HCT116 (cell line): ENCODE data around the gene CCDC92. TPM values are rescaled to one million over a fixed set of nuclear protein-coding genes. Genes with fewer than 3 reads are reported as not detected.

Experiments
- ATAC-seq: fragments of 200-7000 bp; cut with Tn5 transposase; 2 replicates; pipeline ENCODE4 v1.9.1; 2020; ENCODE audit warnings: mild to moderate bottlenecking, moderate library complexity
- BruUV-seq: library from RNA; stranded (reverse); fragments of 400-500 nt; replicated peaks from 2 replicates; lab custom pipeline; 2021; lab: Mats Ljungman, UMichigan
- CTCF ChIA-PET: fragments of 300-600 bp; sonication (Branson Sonifier 250); formaldehyde crosslinking; loops from one replicate; lab custom pipeline; 2021; ENCODE audit warnings: antibody characterized with exemption; lab: Charles Lee
- POLR2A ChIA-PET: fragments of 300-600, 350-600 bp; sonication (Branson Sonifier 250); formaldehyde crosslinking; loops from one replicate; lab custom pipeline; 2021; ENCODE audit warnings: antibody characterized with exemption; lab: Charles Lee
- RAD21 ChIA-PET, 2 experiments: fragments of 300-600 bp; sonication (Branson Sonifier 250); formaldehyde crosslinking; loops; one replicate each; lab custom pipeline; 2023; ENCODE audit warnings: low total read pairs in 2 of 2; ENCODE audit not compliant: uncharacterized antibody in 2 of 2, unreplicated experiment in 2 of 2, low non-redundant PET in 1 of 2; lab: Charles Lee
- DNase-seq: peaks from one replicate; pipeline ENCODE4 v3.0.0-alpha.2; 2010; ENCODE audit warnings: low read depth, low spot score
- H2AFZ ChIP-seq: fragments of 200-600 bp; shearing (Covaris generic), sonication (generic); 2 replicates; pipeline ENCODE4 v1.6.1; 2017; ENCODE audit warnings: low read depth, mixed run types, mixed read lengths, antibody characterized with exemption, low read length; ENCODE audit not compliant: poor library complexity, severe bottlenecking
- H3K27ac ChIP-seq: 2 replicates; pipeline ENCODE4 v1.5.1; 2012; ENCODE audit warnings: low read depth, low read length
- H3K27me3 ChIP-seq: fragments of 200-600 bp; sonication (generic); 2 replicates; pipeline ENCODE4 v1.6.1; 2016; ENCODE audit warnings: mixed run types, low read length, mixed read lengths; ENCODE audit not compliant: insufficient read depth
- H3K36me3 ChIP-seq, 2 experiments: fragments of 200-500 bp in 1 of 2; fragments of 200-600 bp in 1 of 2; sonication (Bioruptor generic) in 1 of 2; sonication (generic) in 1 of 2; 2 replicates each; pipeline versions ENCODE4 v1.5.1 to v1.6.1; 2014 to 2016; ENCODE audit warnings: low read length in 2 of 2, inconsistent platforms in 1 of 2, mixed read lengths in 1 of 2, mixed run types in 1 of 2; ENCODE audit not compliant: insufficient read depth in 2 of 2, control insufficient read depth in 1 of 2
- H3K4me1 ChIP-seq, 2 experiments: fragments of 200-600 bp in 1 of 2; sonication (generic) in 1 of 2; 2 replicates each; pipeline versions ENCODE4 v1.5.1 to v1.6.1; 2012 to 2017; ENCODE audit warnings: low read length in 2 of 2, inconsistent platforms in 1 of 2, mild to moderate bottlenecking in 1 of 2, mixed read lengths in 1 of 2, mixed run types in 1 of 2, moderate library complexity in 1 of 2; ENCODE audit not compliant: insufficient read depth in 2 of 2, control insufficient read depth in 1 of 2
- H3K4me2 ChIP-seq: fragments of 200-600 bp; sonication (generic); 2 replicates; pipeline ENCODE4 v1.6.1; 2017; ENCODE audit warnings: mixed run types, low read length, mixed read lengths
- H3K4me3 ChIP-seq, 2 experiments: fragments of 200-600 bp in 1 of 2; sonication (generic) in 1 of 2; replicated peaks in 1 of 2; 2 replicates each; pipeline ENCODE4 v1.5.1; 2011 to 2016; ENCODE audit warnings: low read length in 2 of 2, control low read depth in 1 of 2, low read depth in 1 of 2, mild to moderate bottlenecking in 1 of 2, mixed read lengths in 1 of 2, mixed run types in 1 of 2
- H3K79me2 ChIP-seq: fragments of 200-600 bp; sonication (generic); 2 replicates; pipeline ENCODE4 v1.6.1; 2017; ENCODE audit warnings: mild to moderate bottlenecking, mixed run types, low read length, moderate library complexity, mixed read lengths; ENCODE audit not compliant: insufficient read depth
- H3K9ac ChIP-seq: fragments of 200-600 bp; sonication (generic); 2 replicates; pipeline ENCODE4 v1.6.1; 2016; ENCODE audit warnings: low read length, mixed read lengths
- H3K9me2 ChIP-seq: fragments of 200-600 bp; sonication (generic), shearing (Covaris generic); 2 replicates; pipeline ENCODE4 v1.6.1; 2017; ENCODE audit warnings: mixed run types, mild to moderate bottlenecking, moderate library complexity; ENCODE audit not compliant: insufficient read depth
- H3K9me3 ChIP-seq, 2 experiments: fragments of 200-500 bp in 1 of 2; fragments of 200-600 bp in 1 of 2; sonication (Bioruptor generic) in 1 of 2; sonication (generic) in 1 of 2; 2 replicates each; pipeline ENCODE4 v1.6.1; 2014 to 2017; ENCODE audit warnings: low read length in 2 of 2, mixed read lengths in 2 of 2, inconsistent platforms in 1 of 2, low read depth in 1 of 2, mild to moderate bottlenecking in 1 of 2, mixed run types in 1 of 2, moderate library complexity in 1 of 2; ENCODE audit not compliant: control insufficient read depth in 1 of 2, insufficient read depth in 1 of 2
- H4K20me1 ChIP-seq: fragments of 200-600 bp; sonication (generic), shearing (Covaris generic); 2 replicates; pipeline ENCODE4 v1.6.1; 2017; ENCODE audit warnings: mixed run types, mild to moderate bottlenecking, moderate library complexity; ENCODE audit not compliant: insufficient read depth
- ATF3 ChIP-seq: IDR thresholded peaks from 2 replicates; pipeline ENCODE4 v1.6.1; 2012
- CEBPB ChIP-seq: IDR thresholded peaks from 2 replicates; pipeline ENCODE4 v1.6.1; 2012; ENCODE audit warnings: low read depth
- EGR1 ChIP-seq: IDR thresholded peaks from 2 replicates; pipeline ENCODE4 v1.6.1; 2012; ENCODE audit warnings: low read depth
- ELF1 ChIP-seq: IDR thresholded peaks from 2 replicates; pipeline ENCODE4 v1.6.1; 2012; ENCODE audit warnings: low read depth, borderline replicate concordance
- EZH2phosphoT487 ChIP-seq: fragments of 200-600 bp; IDR thresholded peaks from 2 replicates; pipeline ENCODE4 v1.6.1; 2018; ENCODE audit warnings: antibody characterized with exemption, borderline replicate concordance
- FOSL1 ChIP-seq: IDR thresholded peaks from 2 replicates; pipeline ENCODE4 v1.6.1; 2012; ENCODE audit warnings: low read depth
- JUND ChIP-seq: IDR thresholded peaks from 2 replicates; pipeline ENCODE4 v1.6.1; 2012
- POLR2A ChIP-seq: IDR thresholded peaks from 2 replicates; pipeline ENCODE4 v1.7.0; 2011; ENCODE audit warnings: borderline replicate concordance; ENCODE audit not compliant: insufficient read depth, insufficient read length; ENCODE audit errors: extremely low read depth
- POLR2AphosphoS5 ChIP-seq: IDR thresholded peaks from 2 replicates; pipeline ENCODE4 v1.6.1; 2011; ENCODE audit warnings: mild to moderate bottlenecking, low read depth, low read length, moderate library complexity
- RAD21 ChIP-seq: IDR thresholded peaks from 2 replicates; pipeline ENCODE4 v1.6.1; 2012; ENCODE audit warnings: low read depth, mild to moderate bottlenecking
- SIN3A ChIP-seq: IDR thresholded peaks from 2 replicates; pipeline ENCODE4 v1.6.1; 2012; ENCODE audit warnings: low read depth
- SP1 ChIP-seq: IDR thresholded peaks from 2 replicates; pipeline ENCODE4 v1.6.1; 2012; ENCODE audit warnings: low read depth
- TCF7L2 ChIP-seq: IDR thresholded peaks from 2 replicates; pipeline ENCODE4 v1.7.0; 2011; ENCODE audit warnings: borderline replicate concordance, inconsistent platforms; ENCODE audit not compliant: insufficient read depth, insufficient read length; ENCODE audit errors: extremely low read depth
- YY1 ChIP-seq: IDR thresholded peaks from 2 replicates; pipeline ENCODE4 v1.6.1; 2011; ENCODE audit warnings: low read length, low read depth, moderate library complexity, mild to moderate bottlenecking; ENCODE audit not compliant: insufficient replicate concordance; ENCODE audit errors: extremely low read depth
- ZFX ChIP-seq: fragments of 450-650 bp; IDR thresholded peaks from 2 replicates; pipeline ENCODE4 v1.6.1; 2017
- ZNF274 ChIP-seq: fragments of 200-500 bp; sonication (Bioruptor generic); IDR thresholded peaks from 2 replicates; pipeline ENCODE4 v1.6.1; 2014; ENCODE audit warnings: mild to moderate bottlenecking, low read depth, low read length, inconsistent platforms
- intact Hi-C: fragments of 100-400 bp; cut with micrococcal nuclease; formaldehyde crosslinking; loops from 2 replicates; pipeline ENCODE4 v1.10.0; 2022
- total RNA-seq: library from RNA; stranded (reverse); gene quantifications from one replicate; pipeline ENCODE4 v1.2.1, GENCODE V29; 2021; ENCODE audit not compliant: unreplicated experiment
- TF ChIP-seq, protein P1 (sequence below): IDR thresholded peaks from 2 replicates; pipeline ENCODE4 v1.6.1; 2011; ENCODE audit warnings: mild to moderate bottlenecking, low read length, moderate library complexity; ENCODE audit not compliant: insufficient replicate concordance; ENCODE audit errors: extremely low read depth
- TF ChIP-seq, protein P2 (sequence below): IDR thresholded peaks from 2 replicates; pipeline ENCODE4 v1.6.1; 2012; ENCODE audit warnings: low read depth
- TF ChIP-seq, protein P3 (sequence below), 3 experiments: fragments of 200-600 bp in 1 of 3; sonication (generic) in 1 of 3; IDR thresholded peaks in 2 of 3; conservative IDR thresholded peaks in 1 of 3; 2 replicates each; pipeline ENCODE4 v1.5.1; 2012 to 2017; ENCODE audit warnings: low read depth in 2 of 3, low read length in 2 of 3, antibody characterized with exemption in 1 of 3, borderline replicate concordance in 1 of 3, control low read depth in 1 of 3, mild to moderate bottlenecking in 1 of 3, mixed read lengths in 1 of 3, mixed run types in 1 of 3, moderate library complexity in 1 of 3; ENCODE audit not compliant: insufficient read depth in 1 of 3

Gene CCDC92
- total RNA-seq, 1 experiment from 2014 or later: 9.7 TPM

GRCh38 chr12:123958462-123958861 lies 14.2 kb downstream of the CCDC92 start:
- Histone ChIP-seq H3K4me2 (no peak overlapping the region), H3K4me3 (no peak overlapping the region), H3K4me1 (no peaks in the 10 kb centered on the region), H3K27ac (no peak overlapping the region), H3K27me3 (no peaks in the 10 kb centered on the region), H3K9ac (no peak overlapping the region), H2AFZ (no peak overlapping the region), H3K36me3 (no peaks in the 10 kb centered on the region), H3K9me3 (no peaks in the 10 kb centered on the region), H3K9me2 (no peaks in the 10 kb centered on the region), H3K79me2 (no peaks in the 10 kb centered on the region), H4K20me1 (no peaks in the 10 kb centered on the region)
- ChIA-PET POLR2A (no interaction called here), CTCF (no interaction called here), RAD21 (no interaction called here)
- DNase-seq: no peak
- no TSS peak for BruUV-seq
- TF ChIP-seq CEBPB (no peak), YY1 (no peak), ATF3 (no peak), RAD21 (no peak), TCF7L2 (no peak), EGR1 (no peak), SP1 (no peak), ZNF274 (no peak), ZFX (no peak), SIN3A (no peak), POLR2A (no peak), JUND (no peak), ELF1 (no peak), POLR2AphosphoS5 (no peak), EZH2phosphoT487 (no peak), FOSL1 (no peak)
- TF ChIP-seq, protein P1, sequence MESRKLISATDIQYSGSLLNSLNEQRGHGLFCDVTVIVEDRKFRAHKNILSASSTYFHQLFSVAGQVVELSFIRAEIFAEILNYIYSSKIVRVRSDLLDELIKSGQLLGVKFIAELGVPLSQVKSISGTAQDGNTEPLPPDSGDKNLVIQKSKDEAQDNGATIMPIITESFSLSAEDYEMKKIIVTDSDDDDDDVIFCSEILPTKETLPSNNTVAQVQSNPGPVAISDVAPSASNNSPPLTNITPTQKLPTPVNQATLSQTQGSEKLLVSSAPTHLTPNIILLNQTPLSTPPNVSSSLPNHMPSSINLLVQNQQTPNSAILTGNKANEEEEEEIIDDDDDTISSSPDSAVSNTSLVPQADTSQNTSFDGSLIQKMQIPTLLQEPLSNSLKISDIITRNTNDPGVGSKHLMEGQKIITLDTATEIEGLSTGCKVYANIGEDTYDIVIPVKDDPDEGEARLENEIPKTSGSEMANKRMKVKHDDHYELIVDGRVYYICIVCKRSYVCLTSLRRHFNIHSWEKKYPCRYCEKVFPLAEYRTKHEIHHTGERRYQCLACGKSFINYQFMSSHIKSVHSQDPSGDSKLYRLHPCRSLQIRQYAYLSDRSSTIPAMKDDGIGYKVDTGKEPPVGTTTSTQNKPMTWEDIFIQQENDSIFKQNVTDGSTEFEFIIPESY: no peak
- TF ChIP-seq, protein P2, sequence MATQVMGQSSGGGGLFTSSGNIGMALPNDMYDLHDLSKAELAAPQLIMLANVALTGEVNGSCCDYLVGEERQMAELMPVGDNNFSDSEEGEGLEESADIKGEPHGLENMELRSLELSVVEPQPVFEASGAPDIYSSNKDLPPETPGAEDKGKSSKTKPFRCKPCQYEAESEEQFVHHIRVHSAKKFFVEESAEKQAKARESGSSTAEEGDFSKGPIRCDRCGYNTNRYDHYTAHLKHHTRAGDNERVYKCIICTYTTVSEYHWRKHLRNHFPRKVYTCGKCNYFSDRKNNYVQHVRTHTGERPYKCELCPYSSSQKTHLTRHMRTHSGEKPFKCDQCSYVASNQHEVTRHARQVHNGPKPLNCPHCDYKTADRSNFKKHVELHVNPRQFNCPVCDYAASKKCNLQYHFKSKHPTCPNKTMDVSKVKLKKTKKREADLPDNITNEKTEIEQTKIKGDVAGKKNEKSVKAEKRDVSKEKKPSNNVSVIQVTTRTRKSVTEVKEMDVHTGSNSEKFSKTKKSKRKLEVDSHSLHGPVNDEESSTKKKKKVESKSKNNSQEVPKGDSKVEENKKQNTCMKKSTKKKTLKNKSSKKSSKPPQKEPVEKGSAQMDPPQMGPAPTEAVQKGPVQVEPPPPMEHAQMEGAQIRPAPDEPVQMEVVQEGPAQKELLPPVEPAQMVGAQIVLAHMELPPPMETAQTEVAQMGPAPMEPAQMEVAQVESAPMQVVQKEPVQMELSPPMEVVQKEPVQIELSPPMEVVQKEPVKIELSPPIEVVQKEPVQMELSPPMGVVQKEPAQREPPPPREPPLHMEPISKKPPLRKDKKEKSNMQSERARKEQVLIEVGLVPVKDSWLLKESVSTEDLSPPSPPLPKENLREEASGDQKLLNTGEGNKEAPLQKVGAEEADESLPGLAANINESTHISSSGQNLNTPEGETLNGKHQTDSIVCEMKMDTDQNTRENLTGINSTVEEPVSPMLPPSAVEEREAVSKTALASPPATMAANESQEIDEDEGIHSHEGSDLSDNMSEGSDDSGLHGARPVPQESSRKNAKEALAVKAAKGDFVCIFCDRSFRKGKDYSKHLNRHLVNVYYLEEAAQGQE: no peak
- TF ChIP-seq, protein P3, sequence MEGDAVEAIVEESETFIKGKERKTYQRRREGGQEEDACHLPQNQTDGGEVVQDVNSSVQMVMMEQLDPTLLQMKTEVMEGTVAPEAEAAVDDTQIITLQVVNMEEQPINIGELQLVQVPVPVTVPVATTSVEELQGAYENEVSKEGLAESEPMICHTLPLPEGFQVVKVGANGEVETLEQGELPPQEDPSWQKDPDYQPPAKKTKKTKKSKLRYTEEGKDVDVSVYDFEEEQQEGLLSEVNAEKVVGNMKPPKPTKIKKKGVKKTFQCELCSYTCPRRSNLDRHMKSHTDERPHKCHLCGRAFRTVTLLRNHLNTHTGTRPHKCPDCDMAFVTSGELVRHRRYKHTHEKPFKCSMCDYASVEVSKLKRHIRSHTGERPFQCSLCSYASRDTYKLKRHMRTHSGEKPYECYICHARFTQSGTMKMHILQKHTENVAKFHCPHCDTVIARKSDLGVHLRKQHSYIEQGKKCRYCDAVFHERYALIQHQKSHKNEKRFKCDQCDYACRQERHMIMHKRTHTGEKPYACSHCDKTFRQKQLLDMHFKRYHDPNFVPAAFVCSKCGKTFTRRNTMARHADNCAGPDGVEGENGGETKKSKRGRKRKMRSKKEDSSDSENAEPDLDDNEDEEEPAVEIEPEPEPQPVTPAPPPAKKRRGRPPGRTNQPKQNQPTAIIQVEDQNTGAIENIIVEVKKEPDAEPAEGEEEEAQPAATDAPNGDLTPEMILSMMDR (IDR thresholded peaks at IDR 0.05 in 2 of 3, conservative IDR thresholded peaks at IDR 0.05 in 1 of 3; ENCODE audit: borderline replicate concordance in 1 of 3, insufficient read depth in 1 of 3, low read depth in 2 of 3, low read length in 2 of 3): no peak
- ATAC-seq: no peak
- intact Hi-C loops: no loop called here
